Measurements from ENCODE around the gene ATIC. TPM values are rescaled to one million over a fixed set of nuclear protein-coding genes. Genes with fewer than 3 reads are reported as not detected.

Gene ATIC
- polyA plus RNA-seq, 1 donor from 2014 or later = 9.5 TPM

DNA sequence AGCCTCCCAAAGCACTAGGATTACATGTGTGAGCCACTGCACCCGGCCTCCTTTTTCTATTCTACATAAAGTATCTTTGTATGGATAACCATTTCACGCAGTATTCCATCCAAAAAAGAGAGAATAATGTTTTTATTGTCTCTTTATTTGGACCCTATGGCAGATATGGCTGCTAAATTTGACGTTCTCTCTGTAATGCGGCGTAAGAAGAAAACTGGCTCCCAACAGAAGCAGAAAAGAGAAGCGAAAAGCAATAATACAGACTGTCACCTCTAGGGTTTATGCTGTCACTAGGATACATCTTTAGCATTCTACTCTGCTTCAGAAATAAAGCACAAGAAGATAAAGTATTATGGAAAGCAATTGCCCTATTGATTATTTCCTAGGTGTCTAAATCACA lies 68.1 kb downstream of the ATIC start:
- no peak for TF ChIP-seq MXI1 (conservative IDR thresholded peaks at IDR 0.05; ENCODE audit: poor library complexity, severe bottlenecking)
- no peak for TF ChIP-seq SMC3 (conservative IDR thresholded peaks at IDR 0.05; ENCODE audit: poor library complexity)
- no peak for TF ChIP-seq EZH2 (IDR thresholded peaks at IDR 0.05; ENCODE audit: borderline replicate concordance, insufficient read depth, low read length, poor library complexity, severe bottlenecking)
- no peak for TF ChIP-seq POLR2AphosphoS5 (IDR thresholded peaks at IDR 0.05)
- TF ChIP-seq TAF1 (IDR thresholded peaks at IDR 0.05; ENCODE audit: low read depth) = no peak
- no peak for TF ChIP-seq RAD21 (conservative IDR thresholded peaks at IDR 0.05)
- TF ChIP-seq, protein P1, sequence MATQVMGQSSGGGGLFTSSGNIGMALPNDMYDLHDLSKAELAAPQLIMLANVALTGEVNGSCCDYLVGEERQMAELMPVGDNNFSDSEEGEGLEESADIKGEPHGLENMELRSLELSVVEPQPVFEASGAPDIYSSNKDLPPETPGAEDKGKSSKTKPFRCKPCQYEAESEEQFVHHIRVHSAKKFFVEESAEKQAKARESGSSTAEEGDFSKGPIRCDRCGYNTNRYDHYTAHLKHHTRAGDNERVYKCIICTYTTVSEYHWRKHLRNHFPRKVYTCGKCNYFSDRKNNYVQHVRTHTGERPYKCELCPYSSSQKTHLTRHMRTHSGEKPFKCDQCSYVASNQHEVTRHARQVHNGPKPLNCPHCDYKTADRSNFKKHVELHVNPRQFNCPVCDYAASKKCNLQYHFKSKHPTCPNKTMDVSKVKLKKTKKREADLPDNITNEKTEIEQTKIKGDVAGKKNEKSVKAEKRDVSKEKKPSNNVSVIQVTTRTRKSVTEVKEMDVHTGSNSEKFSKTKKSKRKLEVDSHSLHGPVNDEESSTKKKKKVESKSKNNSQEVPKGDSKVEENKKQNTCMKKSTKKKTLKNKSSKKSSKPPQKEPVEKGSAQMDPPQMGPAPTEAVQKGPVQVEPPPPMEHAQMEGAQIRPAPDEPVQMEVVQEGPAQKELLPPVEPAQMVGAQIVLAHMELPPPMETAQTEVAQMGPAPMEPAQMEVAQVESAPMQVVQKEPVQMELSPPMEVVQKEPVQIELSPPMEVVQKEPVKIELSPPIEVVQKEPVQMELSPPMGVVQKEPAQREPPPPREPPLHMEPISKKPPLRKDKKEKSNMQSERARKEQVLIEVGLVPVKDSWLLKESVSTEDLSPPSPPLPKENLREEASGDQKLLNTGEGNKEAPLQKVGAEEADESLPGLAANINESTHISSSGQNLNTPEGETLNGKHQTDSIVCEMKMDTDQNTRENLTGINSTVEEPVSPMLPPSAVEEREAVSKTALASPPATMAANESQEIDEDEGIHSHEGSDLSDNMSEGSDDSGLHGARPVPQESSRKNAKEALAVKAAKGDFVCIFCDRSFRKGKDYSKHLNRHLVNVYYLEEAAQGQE (IDR thresholded peaks at IDR 0.05; ENCODE audit: borderline replicate concordance) = no peak
- TF ChIP-seq, protein P2, sequence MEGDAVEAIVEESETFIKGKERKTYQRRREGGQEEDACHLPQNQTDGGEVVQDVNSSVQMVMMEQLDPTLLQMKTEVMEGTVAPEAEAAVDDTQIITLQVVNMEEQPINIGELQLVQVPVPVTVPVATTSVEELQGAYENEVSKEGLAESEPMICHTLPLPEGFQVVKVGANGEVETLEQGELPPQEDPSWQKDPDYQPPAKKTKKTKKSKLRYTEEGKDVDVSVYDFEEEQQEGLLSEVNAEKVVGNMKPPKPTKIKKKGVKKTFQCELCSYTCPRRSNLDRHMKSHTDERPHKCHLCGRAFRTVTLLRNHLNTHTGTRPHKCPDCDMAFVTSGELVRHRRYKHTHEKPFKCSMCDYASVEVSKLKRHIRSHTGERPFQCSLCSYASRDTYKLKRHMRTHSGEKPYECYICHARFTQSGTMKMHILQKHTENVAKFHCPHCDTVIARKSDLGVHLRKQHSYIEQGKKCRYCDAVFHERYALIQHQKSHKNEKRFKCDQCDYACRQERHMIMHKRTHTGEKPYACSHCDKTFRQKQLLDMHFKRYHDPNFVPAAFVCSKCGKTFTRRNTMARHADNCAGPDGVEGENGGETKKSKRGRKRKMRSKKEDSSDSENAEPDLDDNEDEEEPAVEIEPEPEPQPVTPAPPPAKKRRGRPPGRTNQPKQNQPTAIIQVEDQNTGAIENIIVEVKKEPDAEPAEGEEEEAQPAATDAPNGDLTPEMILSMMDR (IDR thresholded peaks at IDR 0.05; ENCODE audit: poor library complexity, severe bottlenecking) = no peak
- no peak for TF ChIP-seq EP300 (conservative IDR thresholded peaks at IDR 0.05; ENCODE audit: poor library complexity, severe bottlenecking)
- Histone ChIP-seq H2AFZ (ENCODE audit: low read depth, low read length) (no peak overlapping the region), H4K20me1 (ENCODE audit: insufficient read depth) (no peaks in the 10 kb centered on the region), H3K79me2 (replicated peaks; ENCODE audit: insufficient read depth, low read length) (no peaks in the 10 kb centered on the region), H3K9me3 (ENCODE audit: low read length) (no peaks in the 10 kb centered on the region), H3K4me2 (ENCODE audit: low read length) (no peak overlapping the region), H3K9ac (ENCODE audit: low read length) (no peak overlapping the region), H3K9me2 (ENCODE audit: insufficient read depth, low read length) (no peaks in the 10 kb centered on the region), H3K36me3 (ENCODE audit: insufficient read depth, low read length) (no peaks in the 10 kb centered on the region), H3K27ac (ENCODE audit: low read length) (no peak overlapping the region), H3F3A (ENCODE audit: insufficient read depth, low read length, poor library complexity, severe bottlenecking) (no peaks in the 10 kb centered on the region), H3K27me3 (ENCODE audit: insufficient read depth, low read depth, low read length) (no peaks in the 10 kb centered on the region), H3K4me3 (ENCODE audit: low read length) (no peak overlapping the region)

DNA sequence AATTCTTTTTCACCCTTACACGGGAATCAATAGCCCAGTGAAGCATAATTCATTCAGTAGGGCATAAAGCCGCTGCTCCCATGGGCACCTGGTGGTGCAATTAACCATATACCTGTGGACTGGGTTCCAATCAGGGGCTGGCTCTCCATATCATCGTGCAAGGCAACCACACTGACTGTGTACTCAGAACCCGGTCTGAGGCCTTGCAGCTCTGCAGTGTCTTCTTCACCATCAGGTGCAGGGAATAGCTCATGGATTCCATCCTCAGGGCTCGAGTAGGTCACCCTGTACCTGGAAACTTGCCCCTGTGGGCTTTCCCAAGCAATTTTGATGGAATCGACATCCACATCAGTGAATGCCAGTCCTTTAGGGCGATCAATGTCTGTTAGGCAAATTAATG lies 68.8 kb downstream of the ATIC start:
- Histone ChIP-seq H3K4me2 (ENCODE audit: low read length) (no peak overlapping the region), H4K20me1 (ENCODE audit: insufficient read depth) (no peaks in the 10 kb centered on the region), H3F3A (ENCODE audit: insufficient read depth, low read length, poor library complexity, severe bottlenecking) (no peaks in the 10 kb centered on the region), H3K4me3 (ENCODE audit: low read length) (no peak overlapping the region), H3K27me3 (ENCODE audit: insufficient read depth, low read depth, low read length) (no peaks in the 10 kb centered on the region), H3K79me2 (replicated peaks; ENCODE audit: insufficient read depth, low read length) (no peaks in the 10 kb centered on the region), H3K27ac (ENCODE audit: low read length) (no peak overlapping the region), H3K9ac (ENCODE audit: low read length) (no peak overlapping the region), H3K9me2 (ENCODE audit: insufficient read depth, low read length) (no peaks in the 10 kb centered on the region), H3K9me3 (ENCODE audit: low read length) (no peaks in the 10 kb centered on the region), H2AFZ (ENCODE audit: low read depth, low read length) (no peak overlapping the region), H3K36me3 (ENCODE audit: insufficient read depth, low read length) (no peaks in the 10 kb centered on the region)
- TF ChIP-seq, protein P1 (IDR thresholded peaks at IDR 0.05; ENCODE audit: borderline replicate concordance) = no peak

Measured in neural cell (in vitro differentiated cells).